OCI-LY1 (cell line): Measurements from ENCODE around the gene AGAP1.
A peak's percentile ranks its signal among the peaks of the same experiment; 100 is the strongest.

ENCODE experiments used
- H2AFZ ChIP-seq: fragments of 200-600 bp; sonication (generic), shearing (Covaris generic); 2 replicates; pipeline ENCODE4 v1.6.0; 2014; ENCODE audit warnings: antibody characterized with exemption, mild to moderate bottlenecking, low read length
- H3F3A ChIP-seq: fragments of 200-600 bp; sonication (generic), shearing (Covaris generic); 2 replicates; pipeline ENCODE4 v1.6.0; 2014; ENCODE audit warnings: mild to moderate bottlenecking, antibody characterized with exemption, low read length, moderate library complexity; ENCODE audit not compliant: insufficient read depth
- H3K27ac ChIP-seq: fragments of 200-600 bp; sonication (generic); 2 replicates; pipeline ENCODE4 v1.5.1; 2014; ENCODE audit warnings: low read length, mixed run types, mild to moderate bottlenecking, low read depth; ENCODE audit not compliant: poor library complexity, severe bottlenecking
- H3K27me3 ChIP-seq: fragments of 200-600 bp; sonication (generic); 2 replicates; pipeline ENCODE4 v1.6.0; 2014; ENCODE audit warnings: antibody characterized with exemption, mild to moderate bottlenecking, low read length, moderate library complexity; ENCODE audit not compliant: insufficient read depth
- H3K36me3 ChIP-seq: fragments of 200-600 bp; sonication (generic); 2 replicates; pipeline ENCODE4 v1.6.1; 2014; ENCODE audit warnings: mild to moderate bottlenecking, antibody characterized with exemption, low read length, moderate library complexity, mixed read lengths; ENCODE audit not compliant: insufficient read depth
- H3K4me1 ChIP-seq: fragments of 200-600 bp; sonication (generic); 2 replicates; pipeline ENCODE4 v1.5.1; 2014; ENCODE audit warnings: mild to moderate bottlenecking, low read length, moderate library complexity; ENCODE audit not compliant: insufficient read depth, severe bottlenecking
- H3K4me2 ChIP-seq: fragments of 200-600 bp; sonication (generic), shearing (Covaris generic); 2 replicates; pipeline ENCODE4 v1.6.1; 2014; ENCODE audit warnings: low read length
- H3K4me3 ChIP-seq: fragments of 200-600 bp; sonication (generic); 2 replicates; pipeline ENCODE4 v1.5.1; 2014; ENCODE audit warnings: low read length, low read depth, mild to moderate bottlenecking, mixed read lengths; ENCODE audit not compliant: poor library complexity, severe bottlenecking
- H3K79me2 ChIP-seq: fragments of 200-600 bp; shearing (Covaris generic); 2 replicates; pipeline ENCODE4 v1.6.1; 2016; ENCODE audit warnings: mixed run types, low read length, mixed read lengths; ENCODE audit not compliant: insufficient read depth
- H3K9ac ChIP-seq: fragments of 200-600 bp; sonication (generic), shearing (Covaris generic); 2 replicates; pipeline ENCODE4 v1.6.1; 2014; ENCODE audit warnings: mild to moderate bottlenecking, low read length, mixed read lengths
- H3K9me2 ChIP-seq: fragments of 200-600 bp; sonication (generic), shearing (Covaris generic); 2 replicates; pipeline ENCODE4 v1.6.1; 2014; ENCODE audit warnings: low read depth, mild to moderate bottlenecking, low read length, mixed read lengths
- H3K9me3 ChIP-seq: fragments of 200-600 bp; shearing (Covaris generic); 2 replicates; pipeline ENCODE4 v1.6.1; 2014; ENCODE audit warnings: low read length, mixed read lengths
- H4K20me1 ChIP-seq: fragments of 200-600 bp; sonication (generic), shearing (Covaris generic); 2 replicates; pipeline ENCODE4 v1.6.0; 2016; ENCODE audit warnings: mild to moderate bottlenecking, low read length; ENCODE audit not compliant: insufficient read depth
- EZH2 ChIP-seq: fragments of 200-600 bp; sonication (generic), shearing (Covaris generic); IDR thresholded peaks from 2 replicates; pipeline ENCODE4 v1.8.0; 2017; ENCODE audit warnings: borderline replicate concordance, mixed run types, mild to moderate bottlenecking, antibody characterized with exemption, low read length, moderate library complexity, mixed read lengths
- TF ChIP-seq, protein P1 (sequence below): fragments of 200-600 bp; sonication (generic), shearing (Covaris generic); IDR thresholded peaks from 2 replicates; pipeline ENCODE4 v1.5.1; 2017; ENCODE audit warnings: mild to moderate bottlenecking, antibody characterized with exemption, low read length, moderate library complexity, mixed read lengths

AGAP1 gene

DNA sequence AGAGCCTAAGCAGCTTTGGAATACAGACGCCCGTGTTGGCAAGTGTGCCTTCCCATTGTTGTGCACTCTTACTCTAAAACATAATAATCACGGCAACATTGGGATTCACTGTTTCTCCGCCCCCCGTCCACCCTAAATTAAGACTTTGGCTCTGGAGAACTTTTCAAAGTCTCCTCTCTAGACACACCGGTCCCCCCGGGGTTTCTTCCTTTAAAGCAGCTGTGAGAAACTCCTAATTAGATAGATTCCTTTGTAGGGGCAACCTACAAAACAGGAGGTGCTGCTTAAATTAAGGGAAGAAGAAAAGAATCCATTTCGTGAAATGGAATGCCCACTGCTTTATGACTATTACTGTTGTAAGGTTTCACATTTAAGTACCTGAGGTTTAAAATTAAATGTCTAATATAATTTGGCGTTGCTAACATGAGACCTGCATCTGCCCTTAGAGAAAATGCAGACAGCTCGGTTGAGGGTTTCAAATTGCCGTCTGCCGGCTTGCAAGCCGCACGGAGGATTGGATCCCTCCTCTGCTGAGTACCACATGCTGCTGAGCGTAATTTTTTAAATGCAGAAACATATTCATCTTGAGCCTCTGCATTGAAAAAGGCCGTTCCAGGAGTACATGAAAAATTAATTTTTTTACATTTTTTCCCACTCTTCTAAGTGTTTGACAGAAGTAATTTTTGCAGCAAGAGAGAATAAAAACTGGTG lies 441.1 kb downstream of the AGAP1 start:
- TF ChIP-seq, protein P1, sequence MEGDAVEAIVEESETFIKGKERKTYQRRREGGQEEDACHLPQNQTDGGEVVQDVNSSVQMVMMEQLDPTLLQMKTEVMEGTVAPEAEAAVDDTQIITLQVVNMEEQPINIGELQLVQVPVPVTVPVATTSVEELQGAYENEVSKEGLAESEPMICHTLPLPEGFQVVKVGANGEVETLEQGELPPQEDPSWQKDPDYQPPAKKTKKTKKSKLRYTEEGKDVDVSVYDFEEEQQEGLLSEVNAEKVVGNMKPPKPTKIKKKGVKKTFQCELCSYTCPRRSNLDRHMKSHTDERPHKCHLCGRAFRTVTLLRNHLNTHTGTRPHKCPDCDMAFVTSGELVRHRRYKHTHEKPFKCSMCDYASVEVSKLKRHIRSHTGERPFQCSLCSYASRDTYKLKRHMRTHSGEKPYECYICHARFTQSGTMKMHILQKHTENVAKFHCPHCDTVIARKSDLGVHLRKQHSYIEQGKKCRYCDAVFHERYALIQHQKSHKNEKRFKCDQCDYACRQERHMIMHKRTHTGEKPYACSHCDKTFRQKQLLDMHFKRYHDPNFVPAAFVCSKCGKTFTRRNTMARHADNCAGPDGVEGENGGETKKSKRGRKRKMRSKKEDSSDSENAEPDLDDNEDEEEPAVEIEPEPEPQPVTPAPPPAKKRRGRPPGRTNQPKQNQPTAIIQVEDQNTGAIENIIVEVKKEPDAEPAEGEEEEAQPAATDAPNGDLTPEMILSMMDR, result no peak
- TF ChIP-seq EZH2, result no peak
- H3K4me2 ChIP-seq, result no peak overlapping the region
- no peaks in the 10 kb centered on the region for H3K79me2 ChIP-seq
- no peaks in the 10 kb centered on the region for H3K9me2 ChIP-seq
- H3K9ac ChIP-seq, result no peak overlapping the region
- no peaks in the 10 kb centered on the region for H3K4me1 ChIP-seq
- H3K27ac ChIP-seq, result no peak overlapping the region
- no peaks in the 10 kb centered on the region for H3K36me3 ChIP-seq
- H2AFZ ChIP-seq, result no peak overlapping the region
- no peak overlapping the region for H3K4me3 ChIP-seq
- H4K20me1 ChIP-seq, result no peaks in the 10 kb centered on the region
- no peaks in the 10 kb centered on the region for H3K27me3 ChIP-seq
- no peaks in the 10 kb centered on the region for H3F3A ChIP-seq
- H3K9me3 ChIP-seq, result no peaks in the 10 kb centered on the region

- H3K9ac ChIP-seq, result no peak overlapping the region
- no peaks in the 10 kb centered on the region for H3K36me3 ChIP-seq
- no peaks in the 10 kb centered on the region for H3K9me2 ChIP-seq
- no peak for TF ChIP-seq EZH2
- TF ChIP-seq, protein P1, result no peak
- H3K27me3 ChIP-seq, result no peaks in the 10 kb centered on the region
- no peak overlapping the region for H2AFZ ChIP-seq
- H3K9me3 ChIP-seq, result no peaks in the 10 kb centered on the region
- no peaks in the 10 kb centered on the region for H4K20me1 ChIP-seq
- H3K4me1 ChIP-seq, result no peaks in the 10 kb centered on the region
- H3K27ac ChIP-seq, result no peak overlapping the region
- no peaks in the 10 kb centered on the region for H3F3A ChIP-seq
- H3K4me3 ChIP-seq, result no peak overlapping the region
- H3K79me2 ChIP-seq, result no peaks in the 10 kb centered on the region
- no peak overlapping the region for H3K4me2 ChIP-seq
These were observed 441.9 kb downstream of the AGAP1 start for GRCh38 chr2:235935773-235936172.

DNA sequence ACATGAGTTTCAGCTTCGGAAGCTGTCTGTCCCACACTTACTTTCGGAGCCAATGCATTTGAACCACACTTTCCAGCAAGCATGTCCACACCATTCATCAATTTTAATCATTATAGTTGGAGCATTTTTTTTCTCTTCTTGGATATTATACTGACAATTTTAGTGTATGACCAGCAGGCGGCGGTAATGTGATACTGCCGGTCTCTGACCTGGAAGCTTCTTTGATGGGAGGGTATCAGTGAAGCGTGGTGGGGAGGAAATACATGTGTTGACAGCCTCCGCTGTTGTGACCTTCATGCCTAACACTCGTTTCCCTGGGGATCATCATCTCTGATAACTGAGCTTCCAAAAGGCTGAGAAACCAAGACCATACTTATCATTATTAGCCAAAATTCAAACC lies 442.6 kb downstream of the AGAP1 start:
- no peaks in the 10 kb centered on the region for H3K4me1 ChIP-seq
- H3F3A ChIP-seq, result no peaks in the 10 kb centered on the region
- no peaks in the 10 kb centered on the region for H3K9me2 ChIP-seq
- H3K4me2 ChIP-seq, result no peak overlapping the region
- H3K27ac ChIP-seq, result no peak overlapping the region
- H3K4me3 ChIP-seq, result no peak overlapping the region
- H3K9ac ChIP-seq, result no peak overlapping the region
- no peaks in the 10 kb centered on the region for H4K20me1 ChIP-seq
- H2AFZ ChIP-seq, result no peak overlapping the region
- H3K36me3 ChIP-seq, result no peaks in the 10 kb centered on the region
- no peaks in the 10 kb centered on the region for H3K9me3 ChIP-seq
- no peaks in the 10 kb centered on the region for H3K27me3 ChIP-seq
- no peaks in the 10 kb centered on the region for H3K79me2 ChIP-seq
- TF ChIP-seq, protein P1, result peak; percentile 65; the same call in 1 of the 2 replicates
- no peak for TF ChIP-seq EZH2
